ENCODE data around the gene FCF1.

The FCF1 gene

DNA sequence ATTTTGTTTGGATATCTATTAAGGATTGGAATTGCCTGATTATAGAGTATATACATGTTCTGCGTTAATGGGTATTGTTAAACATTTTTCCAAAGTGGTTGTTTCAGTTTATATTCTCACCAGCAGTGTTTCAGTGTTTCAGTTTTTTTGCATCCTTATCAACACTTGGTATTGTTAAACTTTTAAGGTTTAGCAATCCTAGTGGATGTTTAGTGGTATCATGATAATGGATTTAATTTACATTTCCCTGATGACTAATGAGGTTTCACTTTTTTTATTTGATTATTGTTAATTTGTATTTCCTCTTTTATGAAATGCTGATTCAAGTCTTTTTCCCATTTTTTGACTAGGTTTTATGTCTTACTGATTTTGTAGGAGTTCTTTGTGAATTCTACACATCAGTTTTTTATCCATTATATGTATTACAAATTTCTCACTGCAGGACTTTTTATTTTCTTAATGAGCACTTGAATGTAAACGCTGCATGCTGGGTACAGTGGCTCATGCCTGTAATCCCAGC is 73.9 kb downstream of the FCF1 start:
- ChIA-PET CTCF (no interaction called here), POLR2A (no interaction called here)
- Histone ChIP-seq H3K9me3 (ENCODE audit: control insufficient read depth, insufficient read depth, low read depth, low read length) (no peaks in the 10 kb centered on the region), H3K36me3 (ENCODE audit: control insufficient read depth in 2 of 2, insufficient read depth in 1 of 2, low read length in 2 of 2) (peaks cover 65 to 66% of the 10 kb centered on the region in 2 experiments), H3K4me1 (ENCODE audit: control insufficient read depth, insufficient read depth, low read length) (peaks cover 7% of the 10 kb centered on the region; the same call in 1 of the 2 replicates), H3K27ac (ENCODE audit: extremely low read depth, low read depth, low read length) (no peak overlapping the region), H3K4me3 (ENCODE audit: low read depth, low read length) (no peak overlapping the region)
- no peak for TF ChIP-seq ZNF138 (tag by site-specific recombination; IDR thresholded peaks at IDR 0.05; ENCODE audit: borderline replicate concordance)
- no peak for TF ChIP-seq KLF7 (tag by site-specific recombination; IDR thresholded peaks at IDR 0.05; ENCODE audit: borderline replicate concordance)
- no peak for TF ChIP-seq ZBTB26 (tag by site-specific recombination; optimal IDR thresholded peaks at IDR 0.05)
- TF ChIP-seq, protein P1, sequence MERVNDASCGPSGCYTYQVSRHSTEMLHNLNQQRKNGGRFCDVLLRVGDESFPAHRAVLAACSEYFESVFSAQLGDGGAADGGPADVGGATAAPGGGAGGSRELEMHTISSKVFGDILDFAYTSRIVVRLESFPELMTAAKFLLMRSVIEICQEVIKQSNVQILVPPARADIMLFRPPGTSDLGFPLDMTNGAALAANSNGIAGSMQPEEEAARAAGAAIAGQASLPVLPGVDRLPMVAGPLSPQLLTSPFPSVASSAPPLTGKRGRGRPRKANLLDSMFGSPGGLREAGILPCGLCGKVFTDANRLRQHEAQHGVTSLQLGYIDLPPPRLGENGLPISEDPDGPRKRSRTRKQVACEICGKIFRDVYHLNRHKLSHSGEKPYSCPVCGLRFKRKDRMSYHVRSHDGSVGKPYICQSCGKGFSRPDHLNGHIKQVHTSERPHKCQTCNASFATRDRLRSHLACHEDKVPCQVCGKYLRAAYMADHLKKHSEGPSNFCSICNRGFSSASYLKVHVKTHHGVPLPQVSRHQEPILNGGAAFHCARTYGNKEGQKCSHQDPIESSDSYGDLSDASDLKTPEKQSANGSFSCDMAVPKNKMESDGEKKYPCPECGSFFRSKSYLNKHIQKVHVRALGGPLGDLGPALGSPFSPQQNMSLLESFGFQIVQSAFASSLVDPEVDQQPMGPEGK (tag by site-specific recombination; IDR thresholded peaks at IDR 0.05) = no peak
- TF ChIP-seq, protein P2, sequence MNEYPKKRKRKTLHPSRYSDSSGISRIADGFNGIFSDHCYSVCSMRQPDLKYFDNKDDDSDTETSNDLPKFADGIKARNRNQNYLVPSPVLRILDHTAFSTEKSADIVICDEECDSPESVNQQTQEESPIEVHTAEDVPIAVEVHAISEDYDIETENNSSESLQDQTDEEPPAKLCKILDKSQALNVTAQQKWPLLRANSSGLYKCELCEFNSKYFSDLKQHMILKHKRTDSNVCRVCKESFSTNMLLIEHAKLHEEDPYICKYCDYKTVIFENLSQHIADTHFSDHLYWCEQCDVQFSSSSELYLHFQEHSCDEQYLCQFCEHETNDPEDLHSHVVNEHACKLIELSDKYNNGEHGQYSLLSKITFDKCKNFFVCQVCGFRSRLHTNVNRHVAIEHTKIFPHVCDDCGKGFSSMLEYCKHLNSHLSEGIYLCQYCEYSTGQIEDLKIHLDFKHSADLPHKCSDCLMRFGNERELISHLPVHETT (tag by site-specific recombination; IDR thresholded peaks at IDR 0.05) = no peak
- TF ChIP-seq, protein P3, sequence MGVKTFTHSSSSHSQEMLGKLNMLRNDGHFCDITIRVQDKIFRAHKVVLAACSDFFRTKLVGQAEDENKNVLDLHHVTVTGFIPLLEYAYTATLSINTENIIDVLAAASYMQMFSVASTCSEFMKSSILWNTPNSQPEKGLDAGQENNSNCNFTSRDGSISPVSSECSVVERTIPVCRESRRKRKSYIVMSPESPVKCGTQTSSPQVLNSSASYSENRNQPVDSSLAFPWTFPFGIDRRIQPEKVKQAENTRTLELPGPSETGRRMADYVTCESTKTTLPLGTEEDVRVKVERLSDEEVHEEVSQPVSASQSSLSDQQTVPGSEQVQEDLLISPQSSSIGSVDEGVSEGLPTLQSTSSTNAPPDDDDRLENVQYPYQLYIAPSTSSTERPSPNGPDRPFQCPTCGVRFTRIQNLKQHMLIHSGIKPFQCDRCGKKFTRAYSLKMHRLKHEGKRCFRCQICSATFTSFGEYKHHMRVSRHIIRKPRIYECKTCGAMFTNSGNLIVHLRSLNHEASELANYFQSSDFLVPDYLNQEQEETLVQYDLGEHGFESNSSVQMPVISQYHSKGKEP (tag by site-specific recombination; IDR thresholded peaks at IDR 0.05) = no peak
- TF ChIP-seq ZNF843 (tag by site-specific recombination; IDR thresholded peaks at IDR 0.05) = no peak
- TF ChIP-seq GLI4 (tag by site-specific recombination; IDR thresholded peaks at IDR 0.05) = no peak
- TF ChIP-seq, protein P4, sequence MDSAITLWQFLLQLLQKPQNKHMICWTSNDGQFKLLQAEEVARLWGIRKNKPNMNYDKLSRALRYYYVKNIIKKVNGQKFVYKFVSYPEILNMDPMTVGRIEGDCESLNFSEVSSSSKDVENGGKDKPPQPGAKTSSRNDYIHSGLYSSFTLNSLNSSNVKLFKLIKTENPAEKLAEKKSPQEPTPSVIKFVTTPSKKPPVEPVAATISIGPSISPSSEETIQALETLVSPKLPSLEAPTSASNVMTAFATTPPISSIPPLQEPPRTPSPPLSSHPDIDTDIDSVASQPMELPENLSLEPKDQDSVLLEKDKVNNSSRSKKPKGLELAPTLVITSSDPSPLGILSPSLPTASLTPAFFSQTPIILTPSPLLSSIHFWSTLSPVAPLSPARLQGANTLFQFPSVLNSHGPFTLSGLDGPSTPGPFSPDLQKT (IDR thresholded peaks at IDR 0.05; ENCODE audit: borderline replicate concordance, low read depth, low read length) = no peak
- TF ChIP-seq ZNF792 (tag by site-specific recombination; IDR thresholded peaks at IDR 0.05) = no peak
- TF ChIP-seq ZNF26 (tag by site-specific recombination; IDR thresholded peaks at IDR 0.05) = no peak
- TF ChIP-seq MEIS1 (CRISPR knock-in tag; IDR thresholded peaks at IDR 0.05; ENCODE audit: borderline replicate concordance) = no peak
- no peak for TF ChIP-seq HOXD13 (CRISPR knock-in tag; IDR thresholded peaks at IDR 0.05; ENCODE audit: borderline replicate concordance)
- TF ChIP-seq, protein P5, sequence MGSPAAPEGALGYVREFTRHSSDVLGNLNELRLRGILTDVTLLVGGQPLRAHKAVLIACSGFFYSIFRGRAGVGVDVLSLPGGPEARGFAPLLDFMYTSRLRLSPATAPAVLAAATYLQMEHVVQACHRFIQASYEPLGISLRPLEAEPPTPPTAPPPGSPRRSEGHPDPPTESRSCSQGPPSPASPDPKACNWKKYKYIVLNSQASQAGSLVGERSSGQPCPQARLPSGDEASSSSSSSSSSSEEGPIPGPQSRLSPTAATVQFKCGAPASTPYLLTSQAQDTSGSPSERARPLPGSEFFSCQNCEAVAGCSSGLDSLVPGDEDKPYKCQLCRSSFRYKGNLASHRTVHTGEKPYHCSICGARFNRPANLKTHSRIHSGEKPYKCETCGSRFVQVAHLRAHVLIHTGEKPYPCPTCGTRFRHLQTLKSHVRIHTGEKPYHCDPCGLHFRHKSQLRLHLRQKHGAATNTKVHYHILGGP (tag by site-specific recombination; IDR thresholded peaks at IDR 0.05) = no peak
- TF ChIP-seq KLF1 (tag by site-specific recombination; IDR thresholded peaks at IDR 0.05) = no peak
- no peak for TF ChIP-seq ZNF37A (tag by site-specific recombination; IDR thresholded peaks at IDR 0.05)
- TF ChIP-seq, protein P6, sequence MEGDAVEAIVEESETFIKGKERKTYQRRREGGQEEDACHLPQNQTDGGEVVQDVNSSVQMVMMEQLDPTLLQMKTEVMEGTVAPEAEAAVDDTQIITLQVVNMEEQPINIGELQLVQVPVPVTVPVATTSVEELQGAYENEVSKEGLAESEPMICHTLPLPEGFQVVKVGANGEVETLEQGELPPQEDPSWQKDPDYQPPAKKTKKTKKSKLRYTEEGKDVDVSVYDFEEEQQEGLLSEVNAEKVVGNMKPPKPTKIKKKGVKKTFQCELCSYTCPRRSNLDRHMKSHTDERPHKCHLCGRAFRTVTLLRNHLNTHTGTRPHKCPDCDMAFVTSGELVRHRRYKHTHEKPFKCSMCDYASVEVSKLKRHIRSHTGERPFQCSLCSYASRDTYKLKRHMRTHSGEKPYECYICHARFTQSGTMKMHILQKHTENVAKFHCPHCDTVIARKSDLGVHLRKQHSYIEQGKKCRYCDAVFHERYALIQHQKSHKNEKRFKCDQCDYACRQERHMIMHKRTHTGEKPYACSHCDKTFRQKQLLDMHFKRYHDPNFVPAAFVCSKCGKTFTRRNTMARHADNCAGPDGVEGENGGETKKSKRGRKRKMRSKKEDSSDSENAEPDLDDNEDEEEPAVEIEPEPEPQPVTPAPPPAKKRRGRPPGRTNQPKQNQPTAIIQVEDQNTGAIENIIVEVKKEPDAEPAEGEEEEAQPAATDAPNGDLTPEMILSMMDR (tag by site-specific recombination; IDR thresholded peaks at IDR 0.05) = no peak
